Activated CD4-positive, alpha-beta T cell treated with anti-CD3 and anti-CD28 coated beads, Interleukin-2, amount 10 ng/mL, durations not matched to agents 24 days and 14 days (primary cell): ENCODE results near the gene BMP7. TPM values are rescaled to one million over a fixed set of nuclear protein-coding genes. Genes with fewer than 3 reads are reported as not detected.

Source experiments
- DNase-seq: peaks from one replicate; pipeline ENCODE4 v3.0.0; 2022
- H3K27ac Mint-ChIP-seq: one replicate; pipeline ENCODE4 v1.8.0; 2022; ENCODE audit warnings: mild to moderate bottlenecking, mixed read lengths
- H3K27me3 Mint-ChIP-seq: one replicate; pipeline ENCODE4 v1.8.0; 2022; ENCODE audit warnings: mixed read lengths
- H3K36me3 Mint-ChIP-seq: one replicate; pipeline ENCODE4 v1.8.0; 2022; ENCODE audit warnings: low read depth, mild to moderate bottlenecking, mixed read lengths
- H3K4me1 Mint-ChIP-seq: one replicate; pipeline ENCODE4 v1.8.0; 2021; ENCODE audit warnings: mixed read lengths
- H3K4me3 Mint-ChIP-seq: one replicate; pipeline ENCODE4 v1.8.0; 2022; ENCODE audit warnings: mild to moderate bottlenecking, moderate library complexity, mixed read lengths
- H3K9me3 Mint-ChIP-seq: one replicate; pipeline ENCODE4 v1.8.0; 2021; ENCODE audit warnings: mixed read lengths
- intact Hi-C: fragments of 100-400 bp; cut with micrococcal nuclease; formaldehyde crosslinking; loops from one replicate; pipeline ENCODE4 v1.15.1; 2023
- total RNA-seq: library from RNA; stranded (reverse); gene quantifications from 2 replicates; pipeline ENCODE4 v1.2.3, GENCODE V29; 2022

Gene BMP7
- total RNA-seq, 1 donor from 2014 or later, result 0.07 TPM

- H3K36me3 Mint-ChIP-seq, result no peaks in the 10 kb centered on the region
- no peaks in the 10 kb centered on the region for H3K9me3 Mint-ChIP-seq
- H3K27ac Mint-ChIP-seq, result no peak overlapping the region
- H3K27me3 Mint-ChIP-seq, result peaks cover 4% of the 10 kb centered on the region
- intact Hi-C loops, result no loop called here
- no peak for DNase-seq
- no peak overlapping the region for H3K4me3 Mint-ChIP-seq
- H3K4me1 Mint-ChIP-seq, result peaks cover 2% of the 10 kb centered on the region
Measured at GRCh38 chr20:57147185-57147584, 119.3 kb downstream of the BMP7 start.

GRCh38 chr20:57146155-57146554, 120.3 kb downstream of the BMP7 start:
- no peaks in the 10 kb centered on the region for H3K9me3 Mint-ChIP-seq
- intact Hi-C loops, result no loop called here
- H3K27ac Mint-ChIP-seq, result no peak overlapping the region
- H3K36me3 Mint-ChIP-seq, result no peaks in the 10 kb centered on the region
- DNase-seq, result no peak
- peaks cover 4% of the 10 kb centered on the region for H3K27me3 Mint-ChIP-seq
- H3K4me3 Mint-ChIP-seq, result no peak overlapping the region
- H3K4me1 Mint-ChIP-seq, result peaks cover 2% of the 10 kb centered on the region

- no peak overlapping the region for H3K27ac Mint-ChIP-seq
- DNase-seq, result no peak
- H3K36me3 Mint-ChIP-seq, result no peaks in the 10 kb centered on the region
- intact Hi-C loops, result no loop called here
- peaks cover 2% of the 10 kb centered on the region for H3K4me1 Mint-ChIP-seq
- H3K4me3 Mint-ChIP-seq, result no peak overlapping the region
- H3K9me3 Mint-ChIP-seq, result no peaks in the 10 kb centered on the region
- H3K27me3 Mint-ChIP-seq, result peaks cover 2% of the 10 kb centered on the region
Measured at GRCh38 chr20:57145089-57145631, 121.3 kb downstream of the BMP7 start.

DNA sequence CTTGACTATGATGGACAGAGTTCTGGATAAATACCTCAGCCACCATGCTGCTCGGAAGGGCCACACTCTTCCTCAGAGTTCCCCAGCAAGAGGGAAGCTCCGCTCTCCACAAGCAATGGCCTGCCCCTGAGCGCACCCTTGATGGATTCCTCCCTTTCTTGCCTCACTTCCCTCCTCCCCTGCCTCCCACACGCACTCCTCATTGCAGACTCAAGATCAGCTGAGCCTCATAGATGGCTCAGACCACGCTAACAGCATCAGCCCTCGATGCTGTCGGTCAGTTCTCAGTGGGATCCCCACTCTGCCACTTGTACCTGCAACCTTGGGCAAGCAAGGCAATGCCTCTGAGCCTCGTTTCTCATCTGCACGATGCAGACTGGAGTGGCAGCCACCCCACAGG, 123.3 kb downstream of the BMP7 start:
- Mint-ChIP-seq H3K27ac (no peak overlapping the region), H3K4me3 (no peak overlapping the region), H3K36me3 (no peaks in the 10 kb centered on the region), H3K27me3 (no peaks in the 10 kb centered on the region), H3K9me3 (no peaks in the 10 kb centered on the region), H3K4me1 (peaks cover 2% of the 10 kb centered on the region)
- intact Hi-C loops, result no loop called here
- no peak for DNase-seq

DNA sequence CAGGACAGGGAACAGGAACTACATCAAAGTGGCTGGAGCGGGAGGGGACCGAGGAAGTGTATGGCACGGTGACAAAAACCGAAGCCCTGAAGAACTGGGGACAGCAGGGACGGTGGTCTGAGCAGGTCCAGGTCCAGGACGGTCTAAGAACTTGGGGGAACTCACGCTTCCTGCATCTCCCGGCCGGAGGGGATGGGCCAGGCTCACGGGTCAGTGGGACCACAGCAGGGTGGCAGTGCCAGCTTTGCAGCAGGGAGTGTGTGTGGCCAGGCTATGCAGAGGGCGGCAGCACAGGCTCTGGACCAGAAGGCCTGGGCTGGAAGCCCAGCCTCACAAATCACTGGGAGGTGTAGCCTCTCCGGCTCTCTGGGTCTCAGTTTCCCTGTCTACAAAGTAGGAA, 123.8 kb downstream of the BMP7 start:
- DNase-seq, result no peak
- Mint-ChIP-seq H3K4me1 (peaks cover 2% of the 10 kb centered on the region), H3K36me3 (no peaks in the 10 kb centered on the region), H3K4me3 (no peak overlapping the region), H3K27ac (no peak overlapping the region), H3K27me3 (no peaks in the 10 kb centered on the region), H3K9me3 (no peaks in the 10 kb centered on the region)
- intact Hi-C loops, result no loop called here

DNA sequence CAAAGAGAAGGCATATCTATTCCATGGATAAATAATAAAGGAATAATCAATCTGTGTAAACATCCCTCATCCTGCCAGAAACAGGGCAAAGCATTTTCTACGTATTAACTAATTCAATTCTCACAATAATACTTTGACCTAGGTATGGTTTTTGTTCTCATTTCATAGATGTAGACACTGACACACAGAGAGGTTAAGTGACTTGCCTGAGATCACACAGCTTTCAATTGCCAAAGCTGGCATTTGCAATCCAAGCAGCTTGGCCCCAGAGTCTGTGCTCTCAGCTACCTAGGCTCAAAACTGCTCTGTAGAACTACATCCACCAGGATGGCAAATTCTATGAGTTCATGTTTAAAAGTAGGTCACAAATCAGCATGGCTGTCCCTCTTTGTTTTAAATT, 124.9 kb downstream of the BMP7 start:
- no peak overlapping the region for H3K27ac Mint-ChIP-seq
- no peaks in the 10 kb centered on the region for H3K4me1 Mint-ChIP-seq
- no peak for DNase-seq
- intact Hi-C loops, result no loop called here
- H3K4me3 Mint-ChIP-seq, result no peak overlapping the region
- no peaks in the 10 kb centered on the region for H3K27me3 Mint-ChIP-seq
- H3K9me3 Mint-ChIP-seq, result no peaks in the 10 kb centered on the region
- H3K36me3 Mint-ChIP-seq, result no peaks in the 10 kb centered on the region

DNA sequence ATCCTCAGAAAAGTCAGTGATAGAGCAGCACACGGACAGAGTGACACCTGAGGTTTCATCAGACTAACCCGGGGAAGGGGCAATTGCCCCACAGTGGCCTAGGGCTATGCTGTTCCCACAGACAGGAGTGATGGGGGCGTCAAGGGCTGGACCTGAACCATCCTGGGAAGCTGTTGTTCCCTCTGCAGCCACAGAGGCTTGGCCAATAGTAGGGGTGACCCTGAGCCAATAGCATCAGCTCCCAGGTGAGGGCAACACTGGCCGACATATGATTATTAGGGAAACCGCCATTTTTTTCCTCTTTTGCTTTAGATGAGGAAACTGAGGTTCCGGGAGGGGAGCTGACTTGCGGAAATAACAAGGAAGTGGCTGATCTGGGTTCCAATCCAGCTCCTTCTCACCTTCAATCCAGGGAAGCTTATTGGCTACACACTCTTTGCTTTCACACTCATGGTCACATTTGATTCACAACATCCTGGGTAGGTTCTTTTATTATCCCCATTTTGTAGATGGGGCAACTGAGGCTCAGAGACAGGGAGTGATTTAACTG, 126.0 kb downstream of the BMP7 start:
- Mint-ChIP-seq H3K27ac (no peak overlapping the region), H3K9me3 (no peaks in the 10 kb centered on the region), H3K4me3 (no peak overlapping the region), H3K4me1 (no peaks in the 10 kb centered on the region), H3K27me3 (no peaks in the 10 kb centered on the region), H3K36me3 (no peaks in the 10 kb centered on the region)
- intact Hi-C loops, result no loop called here
- no peak for DNase-seq

- Mint-ChIP-seq H3K9me3 (no peaks in the 10 kb centered on the region), H3K4me1 (no peaks in the 10 kb centered on the region), H3K27me3 (peaks cover 2% of the 10 kb centered on the region), H3K36me3 (no peaks in the 10 kb centered on the region), H3K27ac (no peak overlapping the region), H3K4me3 (no peak overlapping the region)
- intact Hi-C loops, result no loop called here
- DNase-seq, result no peak
Measured at GRCh38 chr20:57139342-57140093, 126.9 kb downstream of the BMP7 start.

- H3K27ac Mint-ChIP-seq, result no peak overlapping the region
- H3K4me3 Mint-ChIP-seq, result no peak overlapping the region
- DNase-seq, result no peak
- H3K9me3 Mint-ChIP-seq, result no peaks in the 10 kb centered on the region
- H3K36me3 Mint-ChIP-seq, result no peaks in the 10 kb centered on the region
- intact Hi-C loops, result no loop called here
- no peaks in the 10 kb centered on the region for H3K4me1 Mint-ChIP-seq
- peaks cover 9% of the 10 kb centered on the region for H3K27me3 Mint-ChIP-seq
Measured at GRCh38 chr20:57138198-57138995, 128.0 kb downstream of the BMP7 start.

DNA sequence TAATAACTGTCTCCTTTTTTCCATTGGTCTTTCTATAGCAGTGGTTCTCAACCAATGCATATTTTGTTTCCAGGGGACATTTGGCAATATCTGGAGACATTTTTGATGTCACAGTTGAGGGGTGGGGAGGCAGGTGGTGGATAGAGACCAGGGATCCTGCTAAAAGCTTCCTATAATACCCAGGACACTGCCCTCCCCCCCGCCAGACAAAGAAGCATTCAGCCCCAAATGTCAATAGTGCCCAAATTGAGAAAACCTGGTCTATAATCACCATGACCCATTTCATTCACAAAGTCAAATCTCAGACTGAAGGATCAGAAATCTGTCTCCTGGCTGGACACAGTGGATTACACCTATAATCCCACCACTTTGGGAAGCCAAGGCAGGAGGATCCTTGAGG, 128.8 kb downstream of the BMP7 start:
- intact Hi-C loops, result no loop called here
- Mint-ChIP-seq H3K36me3 (no peaks in the 10 kb centered on the region), H3K9me3 (no peaks in the 10 kb centered on the region), H3K27me3 (peaks cover 9% of the 10 kb centered on the region), H3K27ac (no peak overlapping the region), H3K4me3 (no peak overlapping the region), H3K4me1 (no peaks in the 10 kb centered on the region)
- DNase-seq, result no peak

DNA sequence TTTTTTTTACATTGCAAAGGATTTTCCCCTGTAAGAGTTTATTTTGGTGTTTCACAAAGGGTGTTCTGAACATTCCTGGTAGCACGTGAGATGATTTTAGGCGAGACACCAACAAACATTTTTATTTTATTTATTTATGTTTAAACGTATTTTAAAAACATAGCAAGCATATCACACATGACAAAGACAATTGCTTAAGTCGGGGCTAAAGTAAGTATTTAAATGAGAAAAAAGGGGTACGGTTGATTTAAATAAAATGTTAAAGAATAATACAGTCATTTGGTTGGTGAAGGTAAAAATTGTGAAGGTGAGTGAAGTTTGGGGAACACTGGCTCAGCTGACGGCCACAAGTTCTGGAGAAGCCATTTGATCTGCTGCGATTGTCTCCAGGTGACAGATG, 129.7 kb downstream of the BMP7 start:
- Mint-ChIP-seq H3K9me3 (no peaks in the 10 kb centered on the region), H3K27ac (no peak overlapping the region), H3K4me3 (no peak overlapping the region)

DNA sequence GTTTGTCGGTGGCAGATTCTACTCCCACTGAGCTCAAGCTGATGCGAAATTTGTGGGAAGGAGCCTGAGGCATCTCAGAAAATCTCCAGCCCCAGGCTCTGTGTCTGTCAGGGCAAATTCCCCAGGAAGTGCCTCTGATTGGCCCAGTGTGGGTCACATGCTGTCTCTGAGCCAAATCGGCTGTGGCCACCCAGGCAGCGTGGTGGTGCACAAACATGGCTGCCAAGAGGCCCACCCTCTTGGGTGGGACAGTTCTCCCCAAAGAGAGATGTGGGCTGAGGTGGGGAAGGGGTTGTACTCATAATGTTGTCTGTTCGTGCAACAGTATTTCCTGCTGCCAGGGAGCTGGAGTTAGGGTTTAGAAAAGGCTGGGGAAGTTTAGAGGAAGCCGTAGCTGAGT, 130.6 kb downstream of the BMP7 start:
- H3K27ac Mint-ChIP-seq, result no peak overlapping the region
- intact Hi-C loops, result no loop called here
- no peak for DNase-seq
- H3K4me1 Mint-ChIP-seq, result no peaks in the 10 kb centered on the region
- H3K4me3 Mint-ChIP-seq, result no peak overlapping the region
- H3K27me3 Mint-ChIP-seq, result peaks cover 9% of the 10 kb centered on the region
- no peaks in the 10 kb centered on the region for H3K36me3 Mint-ChIP-seq
- H3K9me3 Mint-ChIP-seq, result no peaks in the 10 kb centered on the region

More for the DNA sequence above, 129.7 kb downstream of the BMP7 start:
- Mint-ChIP-seq H3K27me3 (peaks cover 9% of the 10 kb centered on the region), H3K36me3 (no peaks in the 10 kb centered on the region), H3K4me1 (no peaks in the 10 kb centered on the region)
- intact Hi-C loops, result no loop called here
- DNase-seq, result no peak

DNA sequence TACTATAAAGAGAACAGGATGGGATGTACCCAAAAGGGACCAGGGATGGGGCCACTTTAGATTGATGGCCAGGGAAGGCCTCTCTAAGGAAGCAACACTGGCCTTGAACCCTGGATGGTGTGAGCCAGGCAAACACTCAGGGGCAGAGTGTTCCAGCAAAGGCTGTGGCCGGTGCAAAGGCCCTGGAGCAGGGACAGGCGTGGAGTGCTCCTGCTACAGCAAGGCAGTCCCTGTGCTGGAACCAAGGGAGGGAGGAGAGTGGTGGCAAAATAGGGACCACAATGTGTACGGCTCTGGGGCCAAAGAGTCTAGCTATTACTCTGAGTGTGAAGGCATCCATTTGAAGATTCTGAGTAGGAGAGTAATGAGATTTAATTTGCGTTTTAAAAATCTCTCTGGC, 131.6 kb downstream of the BMP7 start:
- H3K36me3 Mint-ChIP-seq, result no peaks in the 10 kb centered on the region
- DNase-seq, result no peak

More for the DNA sequence above, 131.6 kb downstream of the BMP7 start:
- Mint-ChIP-seq H3K27me3 (peaks cover 9% of the 10 kb centered on the region), H3K9me3 (no peaks in the 10 kb centered on the region), H3K27ac (no peak overlapping the region), H3K4me3 (no peak overlapping the region), H3K4me1 (no peaks in the 10 kb centered on the region)
- intact Hi-C loops, result no loop called here
